Mucosa of rectum (tissue), 2 donors: ENCODE results near the gene CDH15.

ENCODE experiments used
- H3K27ac ChIP-seq, 2 donors: one replicate each; pipeline ENCODE4 v1.7.0; 2013; ENCODE audit warnings: inconsistent platforms in 2 of 2, low read depth in 2 of 2, low read length in 2 of 2
- H3K27me3 ChIP-seq, 2 donors: one replicate each; pipeline ENCODE4 v1.7.0; 2013; ENCODE audit warnings: low read length in 2 of 2; ENCODE audit not compliant: control insufficient read depth in 2 of 2, insufficient read depth in 2 of 2
- H3K36me3 ChIP-seq, 2 donors: one replicate each; pipeline ENCODE4 v1.7.0; 2013; ENCODE audit warnings: low read length in 2 of 2; ENCODE audit not compliant: control insufficient read depth in 2 of 2, insufficient read depth in 2 of 2
- H3K4me1 ChIP-seq, 2 donors: one replicate each; pipeline ENCODE4 v1.7.0; 2013; ENCODE audit warnings: low read length in 2 of 2, mild to moderate bottlenecking in 1 of 2; ENCODE audit not compliant: control insufficient read depth in 2 of 2, insufficient read depth in 2 of 2
- H3K4me3 ChIP-seq, 2 donors: one replicate each; pipeline ENCODE4 v1.7.0; 2013; ENCODE audit warnings: low read length in 2 of 2
- H3K9ac ChIP-seq, 2 donors: one replicate each; pipeline ENCODE4 v1.7.0; 2013; ENCODE audit warnings: low read length in 2 of 2, low read depth in 1 of 2, mild to moderate bottlenecking in 1 of 2
- H3K9me3 ChIP-seq, 2 donors: one replicate each; pipeline ENCODE4 v1.7.0; 2013; ENCODE audit warnings: low read length in 2 of 2; ENCODE audit not compliant: control insufficient read depth in 2 of 2
- donor health status: healthy.
- donor health status: Normal muscosa, but diverticular disease.

The CDH15 gene

DNA sequence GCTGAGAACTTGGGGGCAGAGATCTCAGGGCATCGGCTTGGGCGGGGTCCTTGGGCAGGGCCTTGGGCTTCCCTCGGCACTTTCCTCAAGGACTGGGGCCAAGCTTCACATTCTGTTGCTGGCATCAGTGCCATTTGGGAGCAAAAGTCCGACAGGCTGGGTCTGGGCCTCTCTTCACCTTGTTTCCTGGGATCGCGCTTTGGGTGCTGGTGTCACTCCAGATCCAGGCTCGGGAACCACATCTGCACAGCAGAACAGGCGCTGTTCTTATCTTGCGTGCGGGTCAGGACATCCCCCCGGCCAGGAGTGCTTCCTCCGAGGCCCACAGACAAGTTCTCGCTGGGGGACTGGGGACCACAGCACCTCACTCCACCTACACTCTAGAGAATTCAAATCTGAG, 31.1 kb upstream of the CDH15 start:
- Histone ChIP-seq H3K4me3 (no peak overlapping the region), H3K27ac (no peak overlapping the region), H3K36me3 (peaks cover 20 to 55% of the 10 kb centered on the region in 2 donors)

GRCh38 chr16:89140981-89141883, 30.3 kb upstream of the CDH15 start:
- H3K27me3 ChIP-seq: no peaks in the 10 kb centered on the region
- H3K27ac ChIP-seq: no peak overlapping the region
- no peaks in the 10 kb centered on the region for H3K4me1 ChIP-seq
- no peaks in the 10 kb centered on the region for H3K9me3 ChIP-seq
- peaks cover 21 to 60% of the 10 kb centered on the region in 2 donors for H3K36me3 ChIP-seq
- H3K4me3 ChIP-seq: no peak overlapping the region
- H3K9ac ChIP-seq: no peak overlapping the region

More for the DNA sequence above, 31.1 kb upstream of the CDH15 start:
- no peaks in the 10 kb centered on the region for H3K27me3 ChIP-seq
- no peaks in the 10 kb centered on the region for H3K4me1 ChIP-seq
- H3K9ac ChIP-seq: no peak overlapping the region
- H3K9me3 ChIP-seq: no peaks in the 10 kb centered on the region

GRCh38 chr16:89141884-89142267, 29.7 kb upstream of the CDH15 start:
- Histone ChIP-seq H3K4me1 (no peaks in the 10 kb centered on the region), H3K36me3 (peaks cover 21 to 60% of the 10 kb centered on the region in 2 donors), H3K9me3 (no peaks in the 10 kb centered on the region), H3K27ac (peak overlapping the region; percentile 49 to 67), H3K9ac (no peak overlapping the region), H3K4me3 (no peak overlapping the region), H3K27me3 (no peaks in the 10 kb centered on the region)

DNA sequence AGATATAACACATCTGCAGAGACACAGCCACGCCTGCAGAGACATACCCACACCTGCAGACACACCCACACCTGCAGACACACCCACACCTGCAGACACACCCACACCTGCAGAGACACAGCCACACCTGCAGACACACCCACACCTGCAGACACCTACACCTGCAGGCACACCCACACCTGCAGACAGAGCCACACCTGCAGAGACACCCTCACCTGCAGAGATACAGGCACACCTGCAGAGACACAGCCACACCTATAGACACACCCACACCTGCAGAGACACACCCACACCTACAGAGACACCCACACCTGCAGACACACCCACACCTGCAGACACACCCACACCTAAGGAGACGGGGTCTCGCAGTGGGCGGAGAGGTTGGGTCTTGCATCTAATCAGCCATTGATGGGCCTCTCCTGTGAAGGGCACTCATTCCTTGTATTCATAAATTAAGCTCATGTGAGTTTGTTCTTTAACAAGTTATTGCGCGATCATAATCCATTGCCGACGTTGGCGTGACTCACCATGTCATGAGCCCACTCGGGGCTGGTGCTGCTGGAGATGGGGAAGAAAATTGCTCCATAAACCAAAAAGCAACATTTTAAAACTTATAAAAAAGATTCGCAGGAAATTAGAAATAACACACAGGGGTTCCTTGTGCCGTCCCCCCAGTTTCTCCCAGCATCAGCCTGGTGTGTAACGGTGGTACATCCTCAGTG, 28.9 kb upstream of the CDH15 start:
- Histone ChIP-seq H3K36me3 (peaks cover 21 to 57% of the 10 kb centered on the region in 2 donors), H3K27ac (peak overlapping the region; percentile 49 to 67), H3K4me3 (no peak overlapping the region)

GRCh38 chr16:89143201-89143741, 28.3 kb upstream of the CDH15 start:
- no peak overlapping the region for H3K27ac ChIP-seq
- H3K4me3 ChIP-seq: no peak overlapping the region
- H3K36me3 ChIP-seq: peaks cover 21 to 54% of the 10 kb centered on the region in 2 donors
- no peaks in the 10 kb centered on the region for H3K9me3 ChIP-seq
- no peak overlapping the region for H3K9ac ChIP-seq
- no peaks in the 10 kb centered on the region for H3K27me3 ChIP-seq
- no peaks in the 10 kb centered on the region for H3K4me1 ChIP-seq

More for the DNA sequence above, 28.9 kb upstream of the CDH15 start:
- H3K9ac ChIP-seq: no peak overlapping the region
- no peaks in the 10 kb centered on the region for H3K4me1 ChIP-seq
- no peaks in the 10 kb centered on the region for H3K9me3 ChIP-seq
- H3K27me3 ChIP-seq: no peaks in the 10 kb centered on the region

GRCh38 chr16:89143911-89144675, 27.5 kb upstream of the CDH15 start:
- Histone ChIP-seq H3K36me3 (peaks cover 21 to 58% of the 10 kb centered on the region in 2 donors), H3K9ac (no peak overlapping the region), H3K4me3 (no peak overlapping the region), H3K27ac (no peak overlapping the region), H3K4me1 (no peaks in the 10 kb centered on the region), H3K9me3 (no peaks in the 10 kb centered on the region), H3K27me3 (no peaks in the 10 kb centered on the region)

DNA sequence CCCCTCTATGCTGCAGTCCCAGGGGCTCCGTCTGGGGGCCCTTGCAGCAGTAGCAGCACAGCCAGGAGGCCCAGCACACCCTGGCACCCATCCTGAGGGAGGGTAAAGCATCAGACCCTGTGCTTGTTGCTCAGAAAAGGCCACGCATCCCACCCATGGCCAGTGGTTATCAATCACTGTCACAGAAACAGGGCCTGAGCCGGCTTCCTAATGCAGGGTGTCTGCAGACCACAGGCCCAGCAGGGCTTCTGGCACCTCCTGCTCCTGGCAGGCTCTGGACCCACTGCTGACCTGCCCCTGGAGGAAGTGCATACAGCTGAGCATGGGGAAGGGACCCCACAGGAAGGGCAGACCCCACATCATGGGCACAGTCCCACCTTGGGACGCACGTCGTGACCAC, 26.9 kb upstream of the CDH15 start:
- Histone ChIP-seq H3K9ac (no peak overlapping the region), H3K36me3 (peaks cover 26 to 63% of the 10 kb centered on the region in 2 donors), H3K4me1 (no peaks in the 10 kb centered on the region), H3K9me3 (no peaks in the 10 kb centered on the region), H3K4me3 (no peak overlapping the region), H3K27ac (no peak overlapping the region), H3K27me3 (no peaks in the 10 kb centered on the region)

DNA sequence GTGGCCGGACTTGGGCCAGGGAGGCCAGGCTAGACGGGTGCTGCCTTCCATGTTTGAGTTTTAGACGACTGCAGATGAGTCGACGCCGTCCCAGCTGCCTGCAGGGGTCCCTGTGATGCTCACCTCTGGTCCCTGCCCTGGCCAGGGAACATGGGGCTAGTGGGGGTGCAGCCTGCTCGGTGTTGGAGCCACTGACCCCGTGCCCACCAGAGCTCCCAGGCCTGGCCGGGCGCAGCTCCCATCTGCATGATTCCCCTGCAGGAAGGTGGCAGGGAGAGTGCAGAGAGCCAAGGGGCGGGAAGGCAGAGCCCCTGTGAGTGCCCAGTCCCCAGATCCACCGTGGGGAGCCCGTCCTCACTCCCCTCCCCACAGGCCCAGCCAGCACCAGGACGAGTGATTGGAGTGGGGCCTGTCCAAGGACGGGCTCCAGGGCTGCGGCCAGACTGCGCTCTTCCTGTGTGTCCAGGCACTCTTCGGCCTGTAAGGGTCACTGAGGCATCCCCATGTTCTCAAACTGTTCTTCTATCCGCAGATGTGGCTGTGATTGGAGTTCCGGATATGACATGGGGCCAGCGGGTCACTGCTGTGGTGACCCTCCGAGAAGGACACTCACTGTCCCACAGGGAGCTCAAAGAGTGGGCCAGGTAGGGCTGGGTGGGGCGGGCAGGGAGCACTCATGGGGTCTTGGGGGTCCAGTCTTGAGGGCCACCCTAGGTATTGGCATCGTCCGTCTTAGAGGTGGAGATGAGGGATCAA, 26.0 kb upstream of the CDH15 start:
- no peaks in the 10 kb centered on the region for H3K4me1 ChIP-seq
- H3K9me3 ChIP-seq: no peaks in the 10 kb centered on the region
- H3K4me3 ChIP-seq: no peak overlapping the region
- H3K9ac ChIP-seq: no peak overlapping the region
- H3K27me3 ChIP-seq: no peaks in the 10 kb centered on the region
- peaks cover 33 to 62% of the 10 kb centered on the region in 2 donors for H3K36me3 ChIP-seq
- no peak overlapping the region for H3K27ac ChIP-seq

GRCh38 chr16:89146211-89147005, 25.1 kb upstream of the CDH15 start:
- no peak overlapping the region for H3K27ac ChIP-seq
- H3K36me3 ChIP-seq: peaks cover 32 to 60% of the 10 kb centered on the region in 2 donors
- no peaks in the 10 kb centered on the region for H3K4me1 ChIP-seq
- H3K27me3 ChIP-seq: no peaks in the 10 kb centered on the region
- H3K4me3 ChIP-seq: no peak overlapping the region
- no peaks in the 10 kb centered on the region for H3K9me3 ChIP-seq
- H3K9ac ChIP-seq: no peak overlapping the region
